CD4-positive, alpha-beta T cell treated with Interferon alpha-2 for 1 hour (primary cell): ENCODE data around the gene TTLL1.
"Not testable (repeated sequence)": the region's sequence is repeated elsewhere in the genome, so short reads cannot be mapped to it uniquely, and the experiment has no call there.

ENCODE experiments used
- DNase-seq, 2 donors: peaks; one replicate each; pipeline ENCODE4 v3.0.0-alpha.2; 2020 to 2022

The TTLL1 gene

DNA sequence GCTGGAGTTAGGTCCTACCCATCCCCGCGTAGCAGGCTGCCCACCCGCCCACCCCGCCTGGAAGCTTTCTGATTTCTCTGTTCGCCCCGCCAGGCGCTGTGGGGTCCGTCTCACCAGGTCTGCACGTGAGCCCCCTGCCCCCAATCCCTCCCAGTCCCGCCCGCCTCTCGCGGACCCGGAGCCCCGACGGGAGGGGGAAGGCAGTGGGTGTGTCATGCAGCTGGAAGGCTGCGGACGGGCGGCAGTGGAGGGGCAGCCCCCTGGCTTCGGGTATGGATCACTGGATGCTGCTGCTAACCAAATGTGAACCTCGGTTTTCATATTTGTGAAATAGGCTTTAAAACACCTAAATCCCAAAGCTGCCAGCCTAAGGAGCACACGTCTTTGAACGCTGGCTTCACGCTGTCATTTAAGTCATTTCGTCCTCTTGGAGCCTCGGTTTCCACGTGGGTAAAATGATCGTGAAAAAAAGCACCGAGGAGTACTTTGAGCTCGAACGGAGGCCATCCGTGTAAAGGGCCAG is 20.8 kb upstream of the TTLL1 start:
- DNase-seq, result no peak

DNA sequence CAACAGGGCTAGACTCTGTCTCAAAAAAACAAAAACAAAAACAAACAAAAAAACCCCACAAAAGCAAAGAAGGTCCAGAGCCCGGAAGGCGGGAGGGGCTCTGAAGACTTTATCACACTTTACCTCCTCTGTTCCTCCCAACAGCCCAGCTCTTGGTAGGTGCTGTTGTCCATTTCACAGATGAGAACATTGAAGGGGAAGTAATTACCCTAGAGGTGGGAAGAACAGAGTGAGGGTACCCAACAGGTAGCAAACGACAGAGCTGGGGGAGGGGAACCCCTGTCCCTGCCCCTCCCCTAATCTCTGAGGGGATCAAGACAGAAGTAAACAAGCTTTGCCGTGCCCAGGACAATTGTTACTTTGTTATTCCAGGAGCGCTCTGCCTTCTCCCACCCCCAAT is 20.3 kb upstream of the TTLL1 start:
- DNase-seq, result no peak

DNA sequence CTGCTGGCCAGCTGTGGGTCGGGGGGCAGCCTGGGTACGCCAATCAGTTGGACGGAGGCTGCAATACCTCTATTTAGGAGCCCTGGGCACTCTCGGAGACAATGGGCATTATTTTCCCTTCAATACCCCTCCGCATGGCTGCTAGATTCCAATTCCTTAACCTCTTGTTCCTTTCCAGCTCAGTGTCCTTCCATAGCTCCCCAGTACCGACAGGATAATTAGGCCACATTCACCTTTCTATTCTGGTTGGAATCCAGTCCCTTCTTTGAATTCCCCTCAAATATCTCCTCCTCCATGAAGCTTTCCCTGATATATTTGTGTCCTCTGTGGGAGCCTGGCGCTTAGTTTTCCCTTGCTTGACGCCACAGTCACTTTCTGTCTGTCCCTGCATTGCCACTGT is 17.1 kb upstream of the TTLL1 start:
- DNase-seq, result no peak

DNA sequence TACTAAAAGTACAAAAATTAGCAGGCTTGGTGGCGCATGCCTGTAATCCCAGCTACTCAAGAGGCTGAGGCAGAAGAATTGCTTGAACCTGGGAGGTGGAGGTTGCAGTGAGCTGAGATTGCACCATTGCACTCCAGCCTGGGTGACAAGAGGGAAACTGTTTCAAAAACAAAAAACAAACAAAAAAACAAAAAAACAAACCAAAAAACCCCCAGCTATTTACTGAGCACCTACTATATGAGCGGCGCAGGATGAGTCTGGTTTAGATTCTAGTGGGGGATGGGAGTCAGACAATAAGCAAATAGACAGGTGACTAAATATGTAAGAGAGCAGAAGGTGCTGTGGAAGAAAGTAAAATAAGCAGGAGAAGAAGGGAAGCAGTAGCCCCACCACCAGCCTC is 15.8 kb upstream of the TTLL1 start:
- DNase-seq, result not testable (repeated sequence)

DNA sequence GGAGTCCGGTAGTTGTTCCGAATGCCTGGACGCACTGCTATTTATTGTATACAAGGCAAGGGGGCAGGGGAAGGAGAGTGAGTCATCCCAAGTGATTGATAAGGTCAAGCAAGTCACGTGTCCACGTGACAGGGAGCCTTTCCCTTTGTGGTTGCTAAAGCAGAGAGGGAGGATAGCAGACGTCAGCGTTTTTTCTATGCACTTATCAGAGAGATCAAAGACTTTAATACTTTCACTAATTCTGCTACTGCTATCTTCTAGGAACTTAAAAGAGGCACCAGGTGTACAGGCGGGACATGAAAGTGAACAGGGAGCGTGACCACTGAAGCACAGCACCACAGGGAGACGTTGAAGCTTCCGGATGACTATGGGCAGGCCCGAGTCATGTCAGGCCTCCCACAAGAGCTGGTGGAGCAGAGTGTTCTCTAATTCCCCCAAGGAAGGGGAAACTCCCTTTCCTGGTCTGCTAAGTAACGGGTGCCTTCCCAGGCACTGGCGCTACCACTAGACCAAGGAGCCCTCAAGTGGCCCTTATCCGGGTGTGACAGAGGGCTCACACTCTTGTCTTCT is 14.9 kb upstream of the TTLL1 start:
- DNase-seq, result not testable (repeated sequence)

DNA sequence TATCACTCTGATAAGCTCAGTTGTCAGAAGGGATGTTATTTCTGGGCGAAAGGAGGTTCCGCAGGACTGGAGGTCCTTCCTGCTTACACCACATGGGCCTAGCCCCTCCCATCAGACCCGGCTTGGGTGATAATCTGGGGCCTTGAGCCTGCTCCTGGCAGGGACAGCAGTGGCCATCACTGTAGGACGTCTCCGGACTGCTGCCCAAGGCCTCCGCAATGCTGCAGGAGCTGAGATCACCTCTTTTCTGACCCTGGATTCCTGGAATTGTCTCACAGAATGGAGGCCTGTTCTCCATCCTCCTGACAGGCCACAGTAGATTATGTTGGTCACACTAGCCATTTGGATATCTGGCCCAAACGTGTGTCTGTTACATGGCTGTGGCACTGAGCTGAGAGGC is 12.1 kb upstream of the TTLL1 start:
- DNase-seq, result no peak

DNA sequence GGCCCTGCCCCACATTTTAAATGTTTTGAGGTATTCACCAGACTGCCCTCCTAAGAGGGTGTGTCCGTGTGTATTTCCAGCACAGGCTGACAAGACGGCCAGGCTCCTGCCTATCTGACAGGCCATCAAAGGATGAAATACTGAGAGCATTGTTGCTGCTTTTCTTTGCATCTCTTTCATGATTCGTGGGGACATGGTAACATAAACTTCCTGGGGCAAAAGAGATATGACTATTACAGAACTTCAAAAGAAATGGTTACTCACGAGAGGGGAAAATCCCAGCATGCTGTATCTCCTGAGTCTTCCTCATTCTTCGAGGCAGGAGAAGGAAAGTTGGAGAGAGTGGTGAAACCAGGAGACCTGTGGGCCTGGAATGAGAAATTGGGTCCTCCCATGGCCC is 11.0 kb upstream of the TTLL1 start:
- DNase-seq, result no peak

DNA sequence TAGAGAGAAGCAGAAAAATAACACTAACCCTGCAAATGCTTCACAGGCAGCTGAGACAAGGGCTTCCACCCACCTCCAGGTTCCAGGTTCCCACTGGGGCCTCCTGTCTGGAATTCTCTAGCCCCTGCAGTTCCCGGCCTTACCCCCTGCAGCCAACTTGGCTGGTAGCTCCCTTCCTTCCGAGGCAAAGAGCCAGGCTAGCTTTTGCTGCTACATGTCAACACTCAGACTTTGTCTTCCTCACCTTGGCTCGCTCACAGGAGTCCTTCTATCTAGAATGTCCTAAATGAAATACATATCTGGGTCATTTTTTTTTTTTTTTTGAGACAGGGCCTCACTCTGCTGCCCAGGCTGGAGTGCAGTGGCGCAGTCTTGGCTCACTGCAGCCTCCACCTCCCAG is 9.9 kb upstream of the TTLL1 start:
- no peak for DNase-seq

DNA sequence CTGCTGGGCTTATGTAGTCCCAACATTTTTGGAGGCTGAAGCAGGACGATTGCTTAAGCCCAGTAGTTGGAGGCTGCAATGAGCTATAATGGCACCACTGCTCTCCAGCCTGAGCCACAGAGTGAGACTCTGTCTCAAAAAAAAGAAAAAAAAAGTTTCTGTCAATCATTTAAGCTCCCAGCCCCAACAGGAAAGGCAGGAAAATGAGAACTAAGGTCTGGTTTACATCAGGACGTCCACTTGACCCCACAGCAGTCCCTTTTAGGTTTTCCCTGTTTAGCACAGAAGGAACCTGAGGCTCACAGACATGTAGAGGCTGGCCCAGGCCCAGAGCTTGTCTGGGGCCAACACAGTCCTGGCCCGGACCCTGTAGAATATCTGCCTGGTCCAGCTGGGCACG is 9.2 kb upstream of the TTLL1 start:
- DNase-seq, result no peak

DNA sequence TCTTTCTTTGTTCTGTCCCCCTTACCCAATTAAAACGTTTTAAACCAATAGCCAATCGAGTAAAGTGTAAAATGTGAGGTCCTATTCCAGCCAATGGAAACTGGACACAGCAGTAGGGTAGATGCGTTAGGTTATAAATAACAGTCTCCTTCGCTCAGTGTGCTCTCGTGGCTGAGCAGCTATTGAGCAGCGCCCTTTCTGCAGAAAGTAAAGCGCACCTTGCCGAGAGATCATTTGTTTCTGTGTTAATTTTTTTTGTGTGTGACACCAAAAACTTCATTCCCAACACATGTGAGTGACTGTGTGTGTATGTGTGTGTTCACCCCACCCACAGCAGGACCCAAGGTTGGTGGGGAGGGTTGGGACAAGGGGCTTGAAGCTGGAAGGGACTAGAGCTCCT is 7.2 kb upstream of the TTLL1 start:
- DNase-seq, result no peak

DNA sequence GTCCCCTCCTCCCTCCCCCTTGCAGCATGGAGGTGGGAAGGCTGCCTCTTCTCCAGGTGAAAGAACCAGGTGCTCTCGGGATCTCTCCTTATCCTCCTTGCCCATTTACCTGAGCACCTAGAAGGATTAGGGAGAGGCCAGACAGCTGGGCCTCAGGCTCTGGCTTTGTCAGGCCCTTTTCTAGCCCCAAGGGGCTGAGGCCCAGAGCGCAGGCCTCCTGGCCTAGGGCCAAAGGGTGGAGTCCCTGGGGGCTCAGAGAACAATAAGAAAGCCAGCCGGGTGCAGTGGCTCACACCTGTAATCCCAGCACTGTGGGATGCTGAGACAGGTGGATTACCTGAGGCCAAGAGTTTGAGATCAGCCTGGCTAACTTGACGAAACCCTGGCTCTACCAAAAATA is 5.4 kb upstream of the TTLL1 start:
- DNase-seq, result no peak

DNA sequence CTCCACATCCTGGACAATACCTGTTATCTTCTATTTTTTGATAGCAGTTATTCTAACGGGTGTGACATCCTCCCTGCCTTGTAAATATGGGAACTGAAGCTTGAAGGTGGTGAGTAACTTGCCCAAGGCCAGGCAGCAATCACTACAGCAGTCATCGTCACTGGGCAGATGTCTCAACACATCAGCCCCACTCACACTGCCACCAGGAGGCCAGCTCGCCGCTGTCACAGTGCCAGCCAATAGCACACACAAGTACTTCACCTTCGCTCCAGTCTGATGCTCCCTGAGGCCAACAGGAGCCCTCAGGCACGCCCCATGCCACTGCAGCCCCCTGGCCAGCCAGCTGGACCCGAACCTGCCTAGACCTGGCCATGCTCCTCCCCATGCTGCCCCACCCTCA is 4.9 kb upstream of the TTLL1 start:
- DNase-seq, result peak in 1 of 2 donors; percentile 43

DNA sequence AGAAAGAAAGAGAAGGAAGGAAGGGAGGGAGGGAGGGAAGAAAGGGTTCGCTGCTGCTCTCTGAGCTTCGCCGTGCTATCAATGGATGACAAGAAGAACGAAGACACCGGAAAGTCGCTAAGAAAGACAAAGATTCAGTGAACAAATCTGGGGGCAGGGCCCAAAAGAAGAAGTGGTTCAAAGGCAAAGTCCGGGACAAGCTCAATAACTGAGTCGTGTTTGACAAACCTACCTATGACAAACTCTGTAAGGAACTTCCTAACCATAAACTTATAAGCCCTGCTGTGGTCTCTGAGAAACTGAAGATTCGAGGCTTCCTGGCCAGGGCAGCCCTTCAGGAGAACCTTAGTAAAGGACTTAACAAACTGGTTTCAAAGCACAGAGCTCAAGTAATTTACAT is 2.9 kb upstream of the TTLL1 start:
- DNase-seq, result no peak

DNA sequence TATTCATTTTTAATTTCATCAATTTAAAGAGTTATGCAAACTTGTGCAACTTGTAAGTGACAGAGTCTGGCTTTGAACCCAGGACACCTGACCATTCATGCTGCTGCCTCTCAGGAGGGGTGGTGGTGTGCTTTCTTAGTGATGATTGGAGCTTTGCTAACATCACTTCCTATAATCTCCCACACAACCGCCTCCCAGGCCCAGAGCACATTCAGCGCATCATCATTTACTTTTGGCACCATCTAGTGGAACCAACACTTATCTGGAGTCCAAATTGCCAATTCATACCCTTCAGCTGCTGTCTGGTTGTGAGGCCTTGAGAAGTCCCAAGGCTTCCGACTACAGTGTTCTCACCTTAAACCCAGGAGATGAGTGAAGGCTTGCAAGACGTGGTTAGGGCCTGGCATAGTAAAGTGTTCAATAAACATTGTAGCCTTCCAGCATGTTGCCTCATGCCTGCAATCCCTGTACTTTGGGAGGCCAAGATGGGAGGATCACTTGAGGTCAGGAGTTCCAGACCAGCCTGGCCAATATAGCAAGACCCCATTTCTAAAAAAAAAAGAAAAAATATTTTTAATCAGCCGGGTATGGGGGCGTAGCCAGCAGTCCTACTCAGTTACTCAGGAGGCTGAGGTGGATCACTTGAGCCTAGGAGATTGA is 1.1 kb upstream of the TTLL1 start:
- peak; percentile 40 to 65 for DNase-seq

DNA sequence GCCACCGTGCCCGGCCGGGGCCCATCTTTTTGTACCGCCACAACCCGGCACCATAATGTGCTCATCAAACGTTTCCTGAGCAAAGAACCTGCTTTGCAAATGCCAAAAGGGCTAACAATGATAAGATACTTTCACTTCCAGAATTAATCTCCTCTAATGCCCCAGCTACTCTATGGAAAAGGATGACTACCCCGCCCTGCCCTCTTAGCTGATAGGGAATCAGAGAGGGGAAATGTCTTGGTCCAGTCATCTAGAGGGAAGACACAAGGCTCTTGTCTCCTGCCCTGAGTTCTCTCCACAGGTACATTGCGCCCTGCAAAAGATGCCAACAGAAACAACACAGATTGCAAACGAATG is 586 bp downstream of the TTLL1 start:
- DNase-seq, result no peak

DNA sequence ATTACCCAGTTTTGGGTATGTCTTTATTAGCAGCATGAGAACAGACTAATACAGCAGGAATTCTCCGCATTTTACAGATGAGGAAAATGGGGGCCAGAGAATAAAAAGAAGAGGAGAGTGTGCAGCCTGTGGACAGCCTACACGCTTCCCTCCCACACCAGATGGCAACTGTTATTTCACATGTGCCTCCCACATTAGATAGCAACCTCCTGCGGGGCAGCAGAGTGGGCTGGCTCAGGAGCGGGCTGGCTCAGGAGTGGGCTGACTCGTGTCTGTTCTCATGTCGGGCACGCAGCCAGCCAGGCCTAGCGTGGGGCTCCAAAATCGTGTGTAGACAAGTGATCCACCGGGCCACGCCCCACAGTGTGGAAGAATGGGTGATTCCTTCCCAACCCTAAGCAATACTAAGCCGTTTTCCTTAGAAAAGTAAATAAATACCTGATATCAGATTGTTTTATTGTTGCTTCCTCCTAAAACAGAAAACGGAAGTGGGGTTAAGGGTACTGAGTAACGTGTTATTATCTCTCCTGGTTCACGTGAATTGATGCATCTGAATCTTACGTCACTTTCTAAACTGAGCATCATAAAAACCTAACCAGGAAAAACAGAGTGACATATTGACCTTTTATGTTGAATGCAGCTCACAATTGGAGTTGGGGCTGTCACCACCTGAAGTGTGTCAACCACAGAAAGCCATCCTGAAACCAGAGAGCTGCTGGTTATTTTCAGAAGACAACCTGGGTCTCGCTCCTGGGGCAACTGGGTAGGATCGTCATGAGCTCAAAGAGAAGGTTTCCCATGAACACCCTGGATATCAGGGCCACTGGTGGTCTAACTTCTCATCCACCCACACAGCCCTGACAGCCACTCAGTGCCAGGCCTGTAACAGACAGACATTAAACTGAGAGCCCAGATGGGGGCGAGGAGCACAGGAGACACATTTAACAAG is 3.3 kb downstream of the TTLL1 start:
- DNase-seq, result peak in 1 of 2 donors; percentile 39

DNA sequence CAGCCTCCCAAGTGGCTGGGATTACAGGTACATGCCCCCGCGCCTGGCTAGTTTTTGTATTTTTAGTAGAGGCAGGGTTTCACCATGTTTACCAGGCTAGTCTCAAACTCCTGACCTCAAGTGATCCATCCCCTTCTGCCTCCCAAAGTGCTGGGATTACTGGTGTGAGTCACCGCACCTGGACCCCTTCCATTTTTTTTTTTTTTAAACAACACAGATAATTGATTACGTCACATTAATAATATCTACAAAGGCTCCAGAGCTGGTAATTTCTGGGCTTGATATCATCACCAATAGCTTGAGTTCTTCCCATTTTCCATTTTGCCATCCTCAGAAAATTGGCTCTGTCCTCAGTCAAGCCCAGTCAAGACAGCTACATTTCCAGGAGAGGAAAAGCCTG is 7.2 kb downstream of the TTLL1 start:
- no peak for DNase-seq

DNA sequence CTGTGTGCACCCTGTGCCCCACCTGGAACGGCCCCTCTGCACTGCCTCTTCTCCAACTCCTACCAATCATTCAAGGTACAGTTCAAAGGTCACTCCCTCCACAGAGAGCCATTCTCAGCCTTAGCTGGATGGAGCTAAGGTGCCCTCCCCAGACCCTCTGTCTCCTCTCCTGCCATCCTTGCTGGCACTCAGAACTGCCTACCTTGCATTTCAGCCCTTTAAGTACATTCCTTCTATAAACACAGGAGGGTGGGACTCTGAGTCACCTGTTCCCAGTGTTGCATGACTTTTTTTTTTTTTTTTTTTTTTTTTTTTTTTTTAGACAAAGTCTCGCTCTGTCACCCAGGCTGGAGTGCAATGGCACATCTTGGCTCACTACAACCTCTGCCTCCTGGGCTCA is 8.6 kb downstream of the TTLL1 start:
- DNase-seq, result no peak

DNA sequence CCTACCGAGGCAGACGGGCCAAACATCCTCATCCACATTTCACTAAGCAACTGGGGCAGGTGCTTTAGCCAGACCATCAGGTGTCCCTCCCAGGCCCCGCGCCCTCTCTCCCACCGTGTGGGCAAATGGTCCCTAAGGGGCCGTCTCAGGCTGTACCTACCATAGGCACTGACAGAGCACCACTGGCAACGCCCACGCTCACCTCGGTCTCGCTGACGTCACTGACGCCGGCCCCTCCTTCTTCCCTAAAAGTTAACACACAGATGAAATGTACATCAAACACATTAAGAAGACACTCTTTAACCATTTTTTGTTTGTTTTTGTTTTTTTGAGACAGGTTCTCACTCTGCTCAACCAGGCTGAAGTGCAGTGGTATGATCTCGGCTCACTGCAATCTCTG is 9.4 kb downstream of the TTLL1 start:
- no peak for DNase-seq

DNA sequence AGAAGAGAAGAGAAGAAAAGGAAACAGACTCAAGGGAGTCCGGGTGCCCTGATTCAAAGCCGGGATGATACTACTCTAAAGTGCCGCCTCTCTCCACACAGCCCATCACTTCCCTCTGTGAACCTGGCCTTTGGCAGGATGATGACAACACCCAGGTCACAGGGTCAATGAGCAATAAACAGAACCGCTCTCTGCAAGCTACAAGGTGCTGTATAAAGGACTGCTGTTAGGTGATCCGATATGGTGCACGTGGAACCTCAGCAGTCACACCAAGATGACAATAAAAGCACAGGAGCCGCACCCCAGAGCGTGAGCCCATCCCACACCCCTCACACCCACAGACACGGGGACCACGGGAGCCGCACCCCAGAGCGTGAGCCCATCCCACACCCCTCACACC is 10.7 kb downstream of the TTLL1 start:
- DNase-seq, result no peak

DNA sequence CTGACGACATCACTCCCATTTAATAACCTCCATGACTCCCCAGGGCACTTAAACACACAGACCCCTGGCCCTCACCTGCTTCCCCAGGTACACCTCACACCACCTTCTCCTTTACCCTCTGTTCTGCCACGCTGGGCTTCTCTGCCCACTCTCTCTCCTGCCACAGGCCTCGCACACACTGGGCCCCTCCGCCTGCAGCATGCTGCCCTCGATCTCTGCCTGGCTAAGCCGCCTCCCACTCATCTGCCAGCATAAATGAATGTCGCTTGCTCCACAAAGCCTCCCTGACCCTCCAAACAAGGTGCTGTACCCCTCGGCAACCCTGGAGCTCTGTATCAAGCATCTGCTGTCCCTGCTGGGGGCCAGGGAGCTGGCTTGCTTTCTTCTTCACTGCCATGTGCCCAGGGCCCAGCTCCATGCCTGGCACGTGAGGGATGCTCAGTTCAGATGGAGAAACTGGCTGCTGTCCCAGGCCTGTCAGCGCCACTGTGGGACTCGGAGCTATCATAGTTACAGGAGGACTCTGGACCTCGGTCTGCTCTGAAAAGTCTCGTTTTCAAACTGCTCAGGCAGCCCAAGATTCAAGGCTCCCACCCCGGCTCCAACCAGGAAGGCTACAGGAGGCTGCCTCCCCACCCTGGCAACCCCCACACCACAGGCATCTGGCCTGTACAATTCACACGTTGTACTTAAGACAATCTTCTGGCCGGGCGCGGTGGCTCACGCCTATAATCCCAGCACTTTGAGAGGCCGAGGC is 11.9 kb downstream of the TTLL1 start:
- no peak for DNase-seq

DNA sequence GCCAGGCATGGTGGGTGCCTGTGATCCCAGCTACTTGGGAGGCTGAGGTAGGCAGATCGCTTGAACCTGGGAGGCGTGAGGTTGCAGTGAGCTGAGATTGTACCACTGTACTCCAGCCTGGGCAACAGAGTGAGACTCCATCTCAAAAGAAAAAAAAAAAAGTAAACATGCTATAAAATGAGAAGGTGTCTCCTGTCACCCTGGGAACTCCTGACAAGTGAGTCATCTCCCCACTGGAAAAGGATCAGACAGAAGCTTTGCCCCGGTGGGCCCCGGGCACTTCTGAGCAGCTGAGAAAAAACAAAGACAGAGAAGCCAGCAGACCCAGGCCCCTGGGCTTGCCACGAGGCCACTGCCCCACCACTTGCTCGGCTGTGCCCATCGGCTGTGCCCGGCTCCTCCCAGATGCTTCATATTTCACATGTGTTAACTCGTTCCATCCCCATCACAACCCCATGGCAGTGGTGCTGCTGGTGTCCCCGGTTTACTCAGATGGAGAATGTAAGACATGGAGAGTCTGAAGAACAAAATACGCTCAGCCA is 22.3 kb downstream of the TTLL1 start:
- no peak for DNase-seq

DNA sequence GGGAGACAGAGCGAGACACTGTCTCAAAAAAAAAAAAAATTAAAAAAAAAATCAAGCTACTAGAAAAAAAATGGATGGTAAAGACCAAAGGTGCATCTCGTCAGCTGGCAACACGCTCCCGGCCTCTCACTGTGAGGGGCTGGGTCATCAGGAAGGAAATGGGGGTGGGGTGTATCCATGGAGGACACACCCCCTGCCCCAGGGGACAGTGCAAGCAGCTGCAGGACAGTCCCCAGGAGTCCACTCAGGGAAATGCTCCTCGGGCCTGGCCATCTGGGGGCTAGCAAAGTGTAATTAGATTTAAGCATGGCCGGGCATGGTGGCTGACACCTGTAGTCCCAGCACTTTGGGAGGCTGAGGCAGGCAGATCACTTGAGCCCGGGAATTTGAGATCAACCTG is 23.1 kb downstream of the TTLL1 start:
- no peak for DNase-seq
